ENCODE measurements around the gene LYRM9.

- TF ChIP-seq CTCF (conservative IDR thresholded peaks at IDR 0.05 in 1 of 2, IDR thresholded peaks at IDR 0.05 in 1 of 2; ENCODE audit: low read depth in 1 of 2, low read length in 2 of 2) (no peak), EZH2 (IDR thresholded peaks at IDR 0.05; ENCODE audit: low read length, missing control alignments) (no peak)
Observed at GRCh38 chr17:27917000-27917399, 23.8 kb upstream of the LYRM9 start.
